HEK293 (cell line): ENCODE data around the gene CHI3L2.

Experiments used
- KLF9 ChIP-seq: fragments of 450-650 bp; formaldehyde crosslinking; IDR thresholded peaks from 2 replicates; pipeline ENCODE4 v1.5.1; 2016; ENCODE audit warnings: missing biosample characterization, missing genetic modification characterization, low read depth
- YY1 ChIP-seq: fragments of 450-650 bp; formaldehyde crosslinking; IDR thresholded peaks from 2 replicates; pipeline ENCODE4 v1.5.1; 2018; ENCODE audit warnings: missing biosample characterization, missing genetic modification characterization
- ZBTB21 ChIP-seq: fragments of 450-650 bp; formaldehyde crosslinking; IDR thresholded peaks from 2 replicates; pipeline ENCODE4 v1.5.1; 2017; ENCODE audit warnings: missing biosample characterization, missing genetic modification characterization
- ZNF132 ChIP-seq: fragments of 450-650 bp; formaldehyde crosslinking; IDR thresholded peaks from 2 replicates; pipeline ENCODE4 v1.5.1; 2017; ENCODE audit warnings: missing biosample characterization, missing genetic modification characterization, borderline replicate concordance
- ZNF830 ChIP-seq: fragments of 450-650 bp; IDR thresholded peaks from 2 replicates; pipeline ENCODE4 v1.5.0; 2018; ENCODE audit warnings: missing biosample characterization, missing genetic modification characterization, low read depth, mild to moderate bottlenecking, moderate library complexity
- ZSCAN16 ChIP-seq: fragments of 450-650 bp; formaldehyde crosslinking; IDR thresholded peaks from 2 replicates; pipeline ENCODE4 v1.5.1; 2016; ENCODE audit warnings: missing biosample characterization, missing genetic modification characterization
- TF ChIP-seq, protein P1 (sequence below): fragments of 450-650 bp; formaldehyde crosslinking; IDR thresholded peaks from 2 replicates; pipeline ENCODE4 v1.5.1; 2016; ENCODE audit warnings: missing biosample characterization, missing genetic modification characterization
- TF ChIP-seq, protein P2 (sequence below): fragments of 450-650 bp; formaldehyde crosslinking; IDR thresholded peaks from 2 replicates; pipeline ENCODE4 v1.5.1; 2016; ENCODE audit warnings: missing biosample characterization, missing genetic modification characterization
- TF ChIP-seq, protein P3 (sequence below): fragments of 450-650 bp; formaldehyde crosslinking; optimal IDR thresholded peaks from 2 replicates; pipeline ENCODE3; 2016; ENCODE audit warnings: missing biosample characterization, mild to moderate bottlenecking, missing genetic modification characterization
- TF ChIP-seq, protein P4 (sequence below): fragments of 450-650 bp; IDR thresholded peaks from 2 replicates; pipeline ENCODE4 v1.5.1; 2018; ENCODE audit warnings: missing biosample characterization, missing genetic modification characterization
- TF ChIP-seq, protein P5 (sequence below): fragments of 450-650 bp; formaldehyde crosslinking; IDR thresholded peaks from 2 replicates; pipeline ENCODE4 v1.5.1; 2016; ENCODE audit warnings: missing biosample characterization, missing genetic modification characterization
- TF ChIP-seq, protein P6 (sequence below): fragments of 450-650 bp; formaldehyde crosslinking; IDR thresholded peaks from 2 replicates; pipeline ENCODE4 v1.5.1; 2016; ENCODE audit warnings: missing biosample characterization, missing genetic modification characterization
- TF ChIP-seq, protein P7 (sequence below): fragments of 450-650 bp; formaldehyde crosslinking; IDR thresholded peaks from 2 replicates; pipeline ENCODE4 v1.5.1; 2016; ENCODE audit warnings: missing biosample characterization, missing genetic modification characterization

DNA sequence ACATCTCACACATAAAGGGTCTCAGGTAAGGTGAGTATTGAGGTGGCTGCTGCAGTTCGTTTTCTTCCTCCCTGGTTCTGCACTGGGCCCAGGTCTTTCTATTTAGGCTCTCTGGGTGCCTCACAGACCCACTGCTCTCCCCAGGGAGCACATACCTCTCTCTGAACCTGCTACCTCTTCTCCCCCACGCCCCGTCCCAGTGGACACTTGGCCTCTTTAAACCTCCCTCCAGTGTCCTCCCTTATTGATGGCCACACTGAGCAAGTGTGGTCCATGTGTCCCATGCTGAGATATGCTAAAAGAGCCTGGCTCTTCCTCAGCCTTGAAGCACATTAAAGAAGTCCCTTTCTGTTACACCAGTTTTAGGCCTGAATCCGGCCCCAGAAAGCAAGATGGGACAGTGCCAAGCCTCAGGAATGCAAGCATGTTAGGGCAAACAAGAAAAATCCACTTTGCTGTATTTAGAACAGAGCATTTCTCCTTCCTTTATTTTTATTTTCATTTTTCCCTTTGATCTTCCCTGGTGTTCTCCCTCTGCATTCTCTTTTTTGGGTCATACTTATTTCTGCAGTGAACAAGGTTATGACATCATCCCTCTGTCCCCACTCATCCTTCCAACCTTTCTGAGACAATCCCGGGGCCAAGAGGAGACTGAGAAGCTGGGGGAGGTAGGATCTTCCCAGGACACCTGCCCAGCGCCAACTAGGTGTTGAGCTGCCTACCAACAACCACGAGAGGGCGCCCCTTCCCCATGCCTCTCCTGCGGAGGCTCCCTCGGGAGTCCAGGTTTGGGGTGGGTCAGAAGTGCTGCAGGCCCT, 5.0 kb upstream of the CHI3L2 start:
- TF ChIP-seq ZNF132 (tag by site-specific recombination) (no peak), KLF9 (tag by site-specific recombination) (no peak), YY1 (tag by site-specific recombination) (no peak), ZSCAN16 (no peak), ZBTB21 (tag by site-specific recombination) (peak; percentile 58), ZNF830 (tag by site-specific recombination) (no peak)
- TF ChIP-seq, protein P1, sequence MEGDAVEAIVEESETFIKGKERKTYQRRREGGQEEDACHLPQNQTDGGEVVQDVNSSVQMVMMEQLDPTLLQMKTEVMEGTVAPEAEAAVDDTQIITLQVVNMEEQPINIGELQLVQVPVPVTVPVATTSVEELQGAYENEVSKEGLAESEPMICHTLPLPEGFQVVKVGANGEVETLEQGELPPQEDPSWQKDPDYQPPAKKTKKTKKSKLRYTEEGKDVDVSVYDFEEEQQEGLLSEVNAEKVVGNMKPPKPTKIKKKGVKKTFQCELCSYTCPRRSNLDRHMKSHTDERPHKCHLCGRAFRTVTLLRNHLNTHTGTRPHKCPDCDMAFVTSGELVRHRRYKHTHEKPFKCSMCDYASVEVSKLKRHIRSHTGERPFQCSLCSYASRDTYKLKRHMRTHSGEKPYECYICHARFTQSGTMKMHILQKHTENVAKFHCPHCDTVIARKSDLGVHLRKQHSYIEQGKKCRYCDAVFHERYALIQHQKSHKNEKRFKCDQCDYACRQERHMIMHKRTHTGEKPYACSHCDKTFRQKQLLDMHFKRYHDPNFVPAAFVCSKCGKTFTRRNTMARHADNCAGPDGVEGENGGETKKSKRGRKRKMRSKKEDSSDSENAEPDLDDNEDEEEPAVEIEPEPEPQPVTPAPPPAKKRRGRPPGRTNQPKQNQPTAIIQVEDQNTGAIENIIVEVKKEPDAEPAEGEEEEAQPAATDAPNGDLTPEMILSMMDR (tag by site-specific recombination), result peak; percentile 81
- TF ChIP-seq, protein P2, sequence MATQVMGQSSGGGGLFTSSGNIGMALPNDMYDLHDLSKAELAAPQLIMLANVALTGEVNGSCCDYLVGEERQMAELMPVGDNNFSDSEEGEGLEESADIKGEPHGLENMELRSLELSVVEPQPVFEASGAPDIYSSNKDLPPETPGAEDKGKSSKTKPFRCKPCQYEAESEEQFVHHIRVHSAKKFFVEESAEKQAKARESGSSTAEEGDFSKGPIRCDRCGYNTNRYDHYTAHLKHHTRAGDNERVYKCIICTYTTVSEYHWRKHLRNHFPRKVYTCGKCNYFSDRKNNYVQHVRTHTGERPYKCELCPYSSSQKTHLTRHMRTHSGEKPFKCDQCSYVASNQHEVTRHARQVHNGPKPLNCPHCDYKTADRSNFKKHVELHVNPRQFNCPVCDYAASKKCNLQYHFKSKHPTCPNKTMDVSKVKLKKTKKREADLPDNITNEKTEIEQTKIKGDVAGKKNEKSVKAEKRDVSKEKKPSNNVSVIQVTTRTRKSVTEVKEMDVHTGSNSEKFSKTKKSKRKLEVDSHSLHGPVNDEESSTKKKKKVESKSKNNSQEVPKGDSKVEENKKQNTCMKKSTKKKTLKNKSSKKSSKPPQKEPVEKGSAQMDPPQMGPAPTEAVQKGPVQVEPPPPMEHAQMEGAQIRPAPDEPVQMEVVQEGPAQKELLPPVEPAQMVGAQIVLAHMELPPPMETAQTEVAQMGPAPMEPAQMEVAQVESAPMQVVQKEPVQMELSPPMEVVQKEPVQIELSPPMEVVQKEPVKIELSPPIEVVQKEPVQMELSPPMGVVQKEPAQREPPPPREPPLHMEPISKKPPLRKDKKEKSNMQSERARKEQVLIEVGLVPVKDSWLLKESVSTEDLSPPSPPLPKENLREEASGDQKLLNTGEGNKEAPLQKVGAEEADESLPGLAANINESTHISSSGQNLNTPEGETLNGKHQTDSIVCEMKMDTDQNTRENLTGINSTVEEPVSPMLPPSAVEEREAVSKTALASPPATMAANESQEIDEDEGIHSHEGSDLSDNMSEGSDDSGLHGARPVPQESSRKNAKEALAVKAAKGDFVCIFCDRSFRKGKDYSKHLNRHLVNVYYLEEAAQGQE (tag by site-specific recombination), result no peak
- TF ChIP-seq, protein P3, sequence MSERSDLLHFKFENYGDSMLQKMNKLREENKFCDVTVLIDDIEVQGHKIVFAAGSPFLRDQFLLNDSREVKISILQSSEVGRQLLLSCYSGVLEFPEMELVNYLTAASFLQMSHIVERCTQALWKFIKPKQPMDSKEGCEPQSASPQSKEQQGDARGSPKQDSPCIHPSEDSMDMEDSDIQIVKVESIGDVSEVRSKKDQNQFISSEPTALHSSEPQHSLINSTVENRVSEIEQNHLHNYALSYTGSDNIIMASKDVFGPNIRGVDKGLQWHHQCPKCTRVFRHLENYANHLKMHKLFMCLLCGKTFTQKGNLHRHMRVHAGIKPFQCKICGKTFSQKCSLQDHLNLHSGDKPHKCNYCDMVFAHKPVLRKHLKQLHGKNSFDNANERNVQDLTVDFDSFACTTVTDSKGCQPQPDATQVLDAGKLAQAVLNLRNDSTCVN (tag by site-specific recombination), result no peak
- TF ChIP-seq, protein P4, sequence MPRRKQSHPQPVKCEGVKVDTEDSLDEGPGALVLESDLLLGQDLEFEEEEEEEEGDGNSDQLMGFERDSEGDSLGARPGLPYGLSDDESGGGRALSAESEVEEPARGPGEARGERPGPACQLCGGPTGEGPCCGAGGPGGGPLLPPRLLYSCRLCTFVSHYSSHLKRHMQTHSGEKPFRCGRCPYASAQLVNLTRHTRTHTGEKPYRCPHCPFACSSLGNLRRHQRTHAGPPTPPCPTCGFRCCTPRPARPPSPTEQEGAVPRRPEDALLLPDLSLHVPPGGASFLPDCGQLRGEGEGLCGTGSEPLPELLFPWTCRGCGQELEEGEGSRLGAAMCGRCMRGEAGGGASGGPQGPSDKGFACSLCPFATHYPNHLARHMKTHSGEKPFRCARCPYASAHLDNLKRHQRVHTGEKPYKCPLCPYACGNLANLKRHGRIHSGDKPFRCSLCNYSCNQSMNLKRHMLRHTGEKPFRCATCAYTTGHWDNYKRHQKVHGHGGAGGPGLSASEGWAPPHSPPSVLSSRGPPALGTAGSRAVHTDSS (tag by site-specific recombination), result no peak
- TF ChIP-seq, protein P5, sequence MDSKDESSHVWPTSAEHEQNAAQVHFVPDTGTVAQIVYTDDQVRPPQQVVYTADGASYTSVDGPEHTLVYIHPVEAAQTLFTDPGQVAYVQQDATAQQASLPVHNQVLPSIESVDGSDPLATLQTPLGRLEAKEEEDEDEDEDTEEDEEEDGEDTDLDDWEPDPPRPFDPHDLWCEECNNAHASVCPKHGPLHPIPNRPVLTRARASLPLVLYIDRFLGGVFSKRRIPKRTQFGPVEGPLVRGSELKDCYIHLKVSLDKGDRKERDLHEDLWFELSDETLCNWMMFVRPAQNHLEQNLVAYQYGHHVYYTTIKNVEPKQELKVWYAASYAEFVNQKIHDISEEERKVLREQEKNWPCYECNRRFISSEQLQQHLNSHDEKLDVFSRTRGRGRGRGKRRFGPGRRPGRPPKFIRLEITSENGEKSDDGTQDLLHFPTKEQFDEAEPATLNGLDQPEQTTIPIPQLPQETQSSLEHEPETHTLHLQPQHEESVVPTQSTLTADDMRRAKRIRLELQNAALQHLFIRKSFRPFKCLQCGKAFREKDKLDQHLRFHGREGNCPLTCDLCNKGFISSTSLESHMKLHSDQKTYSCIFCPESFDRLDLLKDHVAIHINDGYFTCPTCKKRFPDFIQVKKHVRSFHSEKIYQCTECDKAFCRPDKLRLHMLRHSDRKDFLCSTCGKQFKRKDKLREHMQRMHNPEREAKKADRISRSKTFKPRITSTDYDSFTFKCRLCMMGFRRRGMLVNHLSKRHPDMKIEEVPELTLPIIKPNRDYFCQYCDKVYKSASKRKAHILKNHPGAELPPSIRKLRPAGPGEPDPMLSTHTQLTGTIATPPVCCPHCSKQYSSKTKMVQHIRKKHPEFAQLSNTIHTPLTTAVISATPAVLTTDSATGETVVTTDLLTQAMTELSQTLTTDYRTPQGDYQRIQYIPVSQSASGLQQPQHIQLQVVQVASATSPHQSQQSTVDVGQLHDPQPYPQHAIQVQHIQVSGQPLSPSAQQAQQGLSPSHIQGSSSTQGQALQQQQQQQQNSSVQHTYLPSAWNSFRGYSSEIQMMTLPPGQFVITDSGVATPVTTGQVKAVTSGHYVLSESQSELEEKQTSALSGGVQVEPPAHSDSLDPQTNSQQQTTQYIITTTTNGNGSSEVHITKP (tag by site-specific recombination), result peak; percentile 46
- TF ChIP-seq, protein P6, sequence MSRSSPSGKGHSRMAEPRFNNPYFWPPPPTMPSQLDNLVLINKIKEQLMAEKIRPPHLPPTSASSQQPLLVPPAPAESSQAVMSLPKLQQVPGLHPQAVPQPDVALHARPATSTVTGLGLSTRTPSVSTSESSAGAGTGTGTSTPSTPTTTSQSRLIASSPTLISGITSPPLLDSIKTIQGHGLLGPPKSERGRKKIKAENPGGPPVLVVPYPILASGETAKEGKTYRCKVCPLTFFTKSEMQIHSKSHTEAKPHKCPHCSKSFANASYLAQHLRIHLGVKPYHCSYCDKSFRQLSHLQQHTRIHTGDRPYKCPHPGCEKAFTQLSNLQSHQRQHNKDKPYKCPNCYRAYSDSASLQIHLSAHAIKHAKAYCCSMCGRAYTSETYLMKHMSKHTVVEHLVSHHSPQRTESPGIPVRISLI, result no peak
- TF ChIP-seq, protein P7, sequence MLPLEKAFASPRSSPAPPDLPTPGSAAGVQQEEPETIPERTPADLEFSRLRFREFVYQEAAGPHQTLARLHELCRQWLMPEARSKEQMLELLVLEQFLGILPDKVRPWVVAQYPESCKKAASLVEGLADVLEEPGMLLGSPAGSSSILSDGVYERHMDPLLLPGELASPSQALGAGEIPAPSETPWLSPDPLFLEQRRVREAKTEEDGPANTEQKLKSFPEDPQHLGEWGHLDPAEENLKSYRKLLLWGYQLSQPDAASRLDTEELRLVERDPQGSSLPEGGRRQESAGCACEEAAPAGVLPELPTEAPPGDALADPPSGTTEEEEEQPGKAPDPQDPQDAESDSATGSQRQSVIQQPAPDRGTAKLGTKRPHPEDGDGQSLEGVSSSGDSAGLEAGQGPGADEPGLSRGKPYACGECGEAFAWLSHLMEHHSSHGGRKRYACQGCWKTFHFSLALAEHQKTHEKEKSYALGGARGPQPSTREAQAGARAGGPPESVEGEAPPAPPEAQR (tag by site-specific recombination), result no peak
